GM19463 (cell line): ENCODE data around the gene PYHIN1.
A peak's percentile ranks its signal among the peaks of the same experiment; 100 is the strongest.

Experiments used
- ATAC-seq: cut with Tn5 transposase; IDR thresholded peaks from one replicate; pipeline ENCODE4 v1.9.1; 2021; ENCODE audit warnings: mild to moderate bottlenecking, moderate library complexity; ENCODE audit not compliant: unreplicated experiment

The PYHIN1 gene

GRCh38 chr1:159011751-159012150, 80.4 kb downstream of the PYHIN1 start:
- no peak for ATAC-seq

GRCh38 chr1:159012495-159012894, 81.1 kb downstream of the PYHIN1 start:
- ATAC-seq, result peak; percentile 26

- no peak for ATAC-seq
Observed at GRCh38 chr1:159014003-159014571, 82.7 kb downstream of the PYHIN1 start.

- ATAC-seq, result no peak
Observed at GRCh38 chr1:159014851-159015250, 83.5 kb downstream of the PYHIN1 start.

- ATAC-seq, result peak; percentile 91
Observed at GRCh38 chr1:159015440-159015909, 84.1 kb downstream of the PYHIN1 start.

GRCh38 chr1:159023723-159024122, 92.4 kb downstream of the PYHIN1 start:
- no peak for ATAC-seq

- no peak for ATAC-seq
Observed at GRCh38 chr1:159025043-159025442, 93.7 kb downstream of the PYHIN1 start.
